ENCODE results near the gene SLC6A19. TPM values are rescaled to one million over a fixed set of nuclear protein-coding genes. Genes with fewer than 3 reads are reported as not detected.

SLC6A19 gene
- total RNA-seq, 4 donors from 2014 or later, result 2.5 to 106 (median 69.5) TPM; not detected in 1

GRCh38 chr5:1169211-1170115, 31.9 kb upstream of the SLC6A19 start:
- Histone ChIP-seq H3K27ac (no peak overlapping the region), H3K9me3 (no peaks in the 10 kb centered on the region), H3K4me1 (peaks cover 0 to 7% (median 2%) of the 10 kb centered on the region in 4 donors), H3K27me3 (peaks cover 4% of the 10 kb centered on the region), H3K36me3 (no peaks in the 10 kb centered on the region), H3K4me3 (no peak overlapping the region)
- intact Hi-C loops (cut with DNase I; ENCODE audit: low total_unique reads), result loop anchor here (2.0 kb wide), 1 partner anchor 475 kb away; no protein-coding TSS in a partner anchor
- WGBS, 2 donors (ENCODE audit: low coverage in 1 of 2), result 93% methylated on average over 33 of the region's 33 CpGs; no CpG with 5 or more reads in 1 of the 2 donors
- TF ChIP-seq, protein P1, sequence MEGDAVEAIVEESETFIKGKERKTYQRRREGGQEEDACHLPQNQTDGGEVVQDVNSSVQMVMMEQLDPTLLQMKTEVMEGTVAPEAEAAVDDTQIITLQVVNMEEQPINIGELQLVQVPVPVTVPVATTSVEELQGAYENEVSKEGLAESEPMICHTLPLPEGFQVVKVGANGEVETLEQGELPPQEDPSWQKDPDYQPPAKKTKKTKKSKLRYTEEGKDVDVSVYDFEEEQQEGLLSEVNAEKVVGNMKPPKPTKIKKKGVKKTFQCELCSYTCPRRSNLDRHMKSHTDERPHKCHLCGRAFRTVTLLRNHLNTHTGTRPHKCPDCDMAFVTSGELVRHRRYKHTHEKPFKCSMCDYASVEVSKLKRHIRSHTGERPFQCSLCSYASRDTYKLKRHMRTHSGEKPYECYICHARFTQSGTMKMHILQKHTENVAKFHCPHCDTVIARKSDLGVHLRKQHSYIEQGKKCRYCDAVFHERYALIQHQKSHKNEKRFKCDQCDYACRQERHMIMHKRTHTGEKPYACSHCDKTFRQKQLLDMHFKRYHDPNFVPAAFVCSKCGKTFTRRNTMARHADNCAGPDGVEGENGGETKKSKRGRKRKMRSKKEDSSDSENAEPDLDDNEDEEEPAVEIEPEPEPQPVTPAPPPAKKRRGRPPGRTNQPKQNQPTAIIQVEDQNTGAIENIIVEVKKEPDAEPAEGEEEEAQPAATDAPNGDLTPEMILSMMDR (IDR thresholded peaks at IDR 0.05), result no peak
- TF ChIP-seq EP300 (IDR thresholded peaks at IDR 0.05; ENCODE audit: low read depth) (no peak), POLR2AphosphoS5 (IDR thresholded peaks at IDR 0.05) (no peak), POLR2A (IDR thresholded peaks at IDR 0.05) (no peak)
- no peak for DNase-seq
- in situ Hi-C loops (cut with MboI; ENCODE audit: low pct_ligation_motif_present in 1 of 4, low pct_unique_long_range_greater_than_20kb in 1 of 4, low sequenced_read_pairs in 3 of 4), result loop anchor here in 3 of 4 donors (10.0 to 25.0 kb wide), 2 partner anchors 232 to 475 kb away; no protein-coding TSS in a partner anchor

- H3K4me3 ChIP-seq, result no peak overlapping the region
- in situ Hi-C loops (cut with MboI; ENCODE audit: low pct_ligation_motif_present in 1 of 4, low pct_unique_long_range_greater_than_20kb in 1 of 4, low sequenced_read_pairs in 3 of 4), result loop anchor here in 3 of 4 donors (10.0 to 25.0 kb wide), 2 partner anchors 234 to 473 kb away; no protein-coding TSS in a partner anchor
- no peaks in the 10 kb centered on the region for H3K9me3 ChIP-seq
- 70 to 75% methylated on average over 9 to 15 of the region's 15 CpGs for WGBS, 2 donors (ENCODE audit: low coverage in 1 of 2)
- intact Hi-C loops (cut with DNase I; ENCODE audit: low total_unique reads), result no loop called here
- TF ChIP-seq POLR2A (IDR thresholded peaks at IDR 0.05) (no peak), EP300 (IDR thresholded peaks at IDR 0.05; ENCODE audit: low read depth) (no peak), POLR2AphosphoS5 (IDR thresholded peaks at IDR 0.05) (no peak)
- TF ChIP-seq, protein P1 (IDR thresholded peaks at IDR 0.05), result no peak
- peaks cover 4% of the 10 kb centered on the region for H3K27me3 ChIP-seq
- H3K4me1 ChIP-seq, result peaks cover 0 to 7% (median 2%) of the 10 kb centered on the region in 4 donors
- H3K36me3 ChIP-seq, result no peaks in the 10 kb centered on the region
- H3K27ac ChIP-seq, result no peak overlapping the region
- no peak for DNase-seq
Measured at GRCh38 chr5:1171340-1171941, 30.0 kb upstream of the SLC6A19 start.

DNA sequence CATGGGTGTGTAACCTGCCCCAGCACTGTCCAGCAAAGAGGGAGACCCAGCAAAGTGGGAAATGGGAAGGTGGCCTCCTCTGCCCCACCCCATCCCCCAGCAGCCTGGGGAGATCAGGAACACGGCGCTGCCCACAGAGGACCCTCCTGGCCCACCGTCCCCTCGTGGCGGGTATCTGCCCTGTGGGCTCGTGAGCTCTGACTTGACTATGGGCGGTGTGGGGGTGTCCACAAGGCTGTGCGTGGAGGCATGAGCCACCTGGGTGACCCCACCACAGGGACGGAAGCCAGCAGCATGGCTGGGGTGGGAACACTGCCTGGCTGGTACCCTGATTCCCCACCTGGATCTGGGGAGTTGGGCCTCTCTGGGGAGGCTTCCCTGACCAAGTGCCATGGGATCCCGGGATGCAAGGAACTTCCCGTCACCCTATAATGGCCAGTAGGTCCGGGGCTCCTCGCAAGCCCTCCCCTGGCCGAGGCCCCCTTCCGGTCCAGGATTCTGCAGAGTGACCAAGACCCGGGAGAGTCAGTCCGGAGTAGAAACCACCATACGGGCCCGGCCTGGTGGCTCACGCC, 29.3 kb upstream of the SLC6A19 start:
- Histone ChIP-seq H3K9me3 (no peaks in the 10 kb centered on the region), H3K36me3 (no peaks in the 10 kb centered on the region), H3K4me3 (no peak overlapping the region), H3K4me1 (peaks cover 0 to 7% (median 2%) of the 10 kb centered on the region in 4 donors), H3K27ac (no peak overlapping the region), H3K27me3 (peaks cover 4% of the 10 kb centered on the region)
- intact Hi-C loops (cut with DNase I; ENCODE audit: low total_unique reads) (no loop called here), in situ Hi-C loops (cut with MboI; ENCODE audit: low pct_ligation_motif_present in 1 of 4, low pct_unique_long_range_greater_than_20kb in 1 of 4, low sequenced_read_pairs in 3 of 4) (loop anchor here in 3 of 4 donors (10.0 to 25.0 kb wide), 2 partner anchors 235 to 473 kb away; no protein-coding TSS in a partner anchor)
- 93% methylated on average over 20 of the region's 20 CpGs; no CpG with 5 or more reads in 1 of the 2 donors for WGBS, 2 donors (ENCODE audit: low coverage in 1 of 2)
- no peak for DNase-seq
- TF ChIP-seq POLR2AphosphoS5 (IDR thresholded peaks at IDR 0.05) (no peak), EP300 (IDR thresholded peaks at IDR 0.05; ENCODE audit: low read depth) (no peak), POLR2A (IDR thresholded peaks at IDR 0.05) (no peak)
- TF ChIP-seq, protein P1 (IDR thresholded peaks at IDR 0.05), result no peak
